HG03280 (cell line): Measurements from ENCODE around the gene PGGT1B.
"Not testable (repeated sequence)": the region's sequence is repeated elsewhere in the genome, so short reads cannot be mapped to it uniquely, and the experiment has no call there.

Experiments used
- ATAC-seq: cut with Tn5 transposase; IDR thresholded peaks from one replicate; pipeline ENCODE4 v1.9.1; 2021; ENCODE audit warnings: mild to moderate bottlenecking, moderate library complexity; ENCODE audit not compliant: unreplicated experiment

Gene PGGT1B

GRCh38 chr5:115260248-115260647 is 2.4 kb downstream of the PGGT1B start:
- no peak for ATAC-seq

GRCh38 chr5:115257981-115258380 is 4.7 kb downstream of the PGGT1B start:
- ATAC-seq = no peak

- not testable (repeated sequence) for ATAC-seq
These were observed 13.3 kb downstream of the PGGT1B start for GRCh38 chr5:115249379-115249778.

- ATAC-seq = peak; percentile 48
These were observed 16.2 kb downstream of the PGGT1B start for GRCh38 chr5:115246361-115246991.

- ATAC-seq = peak; percentile 84
These were observed 19.3 kb downstream of the PGGT1B start for GRCh38 chr5:115243412-115243811.

GRCh38 chr5:115241881-115242642 is 20.6 kb downstream of the PGGT1B start:
- ATAC-seq = no peak

GRCh38 chr5:115237066-115237465 is 25.6 kb downstream of the PGGT1B start:
- no peak for ATAC-seq

GRCh38 chr5:115236599-115236998 is 26.1 kb downstream of the PGGT1B start:
- no peak for ATAC-seq

GRCh38 chr5:115231598-115231997 is 31.1 kb downstream of the PGGT1B start:
- ATAC-seq = no peak

- no peak for ATAC-seq
These were observed 33.1 kb downstream of the PGGT1B start for GRCh38 chr5:115229606-115230005.

GRCh38 chr5:115227281-115227680 is 35.4 kb downstream of the PGGT1B start:
- ATAC-seq = no peak

GRCh38 chr5:115214541-115214940 is 48.1 kb downstream of the PGGT1B start:
- ATAC-seq = no peak

GRCh38 chr5:115209279-115209678 is 53.4 kb downstream of the PGGT1B start:
- peak; percentile 99 for ATAC-seq

- no peak for ATAC-seq
These were observed 59.7 kb downstream of the PGGT1B start for GRCh38 chr5:115202952-115203351.

- ATAC-seq = no peak
These were observed 66.5 kb downstream of the PGGT1B start for GRCh38 chr5:115196161-115196560.

GRCh38 chr5:115194676-115195075 is 68.0 kb downstream of the PGGT1B start:
- ATAC-seq = no peak

- ATAC-seq = no peak
These were observed 69.4 kb downstream of the PGGT1B start for GRCh38 chr5:115193295-115193694.

GRCh38 chr5:115192098-115192497 is 70.6 kb downstream of the PGGT1B start:
- no peak for ATAC-seq

- ATAC-seq = no peak
These were observed 71.1 kb downstream of the PGGT1B start for GRCh38 chr5:115191474-115192031.

GRCh38 chr5:115190388-115190787 is 72.3 kb downstream of the PGGT1B start:
- ATAC-seq = no peak

GRCh38 chr5:115189866-115190265 is 72.8 kb downstream of the PGGT1B start:
- no peak for ATAC-seq

GRCh38 chr5:115186794-115187193 is 75.9 kb downstream of the PGGT1B start:
- ATAC-seq = no peak
